Chondrocyte (in vitro differentiated cells): ENCODE measurements around the gene FBXW5. TPM values are rescaled to one million over a fixed set of nuclear protein-coding genes. Genes with fewer than 3 reads are reported as not detected.
A peak's percentile ranks its signal among the peaks of the same experiment; 100 is the strongest.

Experiments used
- DNase-seq: peaks from one replicate; pipeline ENCODE4 v3.0.0; 2021; ENCODE audit warnings: mixed read lengths, low spot score
- H3K27ac Mint-ChIP-seq: one replicate; pipeline ENCODE4 v1.8.0; 2021; ENCODE audit warnings: mild to moderate bottlenecking, moderate library complexity, mixed read lengths; ENCODE audit not compliant: unreplicated experiment
- H3K27me3 Mint-ChIP-seq: 2 replicates; pipeline ENCODE4 v1.8.0; 2021; ENCODE audit warnings: low read depth, mixed read lengths
- H3K36me3 Mint-ChIP-seq: 2 replicates; pipeline ENCODE4 v1.8.0; 2021; ENCODE audit warnings: low read depth, mixed read lengths
- H3K4me1 Mint-ChIP-seq: 2 replicates; pipeline ENCODE4 v1.8.0; 2021; ENCODE audit warnings: low read depth, mild to moderate bottlenecking, mixed read lengths
- H3K4me3 Mint-ChIP-seq: one replicate; pipeline ENCODE4 v1.8.0; 2021; ENCODE audit warnings: mild to moderate bottlenecking, moderate library complexity, mixed read lengths; ENCODE audit not compliant: unreplicated experiment
- H3K9me3 Mint-ChIP-seq: 2 replicates; pipeline ENCODE4 v1.8.0; 2021; ENCODE audit warnings: low read depth, mixed read lengths
- CTCF ChIP-seq: fragments of 200-600 bp; sonication (generic); IDR thresholded peaks from 2 replicates; pipeline ENCODE4 v1.5.0; 2021; ENCODE audit warnings: antibody characterized with exemption, mild to moderate bottlenecking, moderate library complexity
- total RNA-seq: library from RNA; stranded (reverse); gene quantifications from 3 replicates; pipeline ENCODE4 v1.2.1, GENCODE V29; 2021

The FBXW5 gene
- total RNA-seq, 1 donor from 2014 or later = 87.5 TPM

- H3K4me3 Mint-ChIP-seq = no peak overlapping the region
- H3K4me1 Mint-ChIP-seq = peaks cover 3% of the 10 kb centered on the region
- no peak for TF ChIP-seq CTCF
- H3K27ac Mint-ChIP-seq = no peak overlapping the region
- no peaks in the 10 kb centered on the region for H3K27me3 Mint-ChIP-seq
- peak; percentile 81 for DNase-seq
- H3K36me3 Mint-ChIP-seq = peaks cover 12% of the 10 kb centered on the region
- peaks cover 2% of the 10 kb centered on the region for H3K9me3 Mint-ChIP-seq
These were observed 5.0 kb downstream of the FBXW5 start for GRCh38 chr9:136939431-136939995.

- no peaks in the 10 kb centered on the region for H3K27me3 Mint-ChIP-seq
- no peak overlapping the region for H3K4me3 Mint-ChIP-seq
- H3K4me1 Mint-ChIP-seq = no peaks in the 10 kb centered on the region
- H3K36me3 Mint-ChIP-seq = peaks cover 18% of the 10 kb centered on the region
- no peak for TF ChIP-seq CTCF
- H3K27ac Mint-ChIP-seq = no peak overlapping the region
- peak; percentile 79 for DNase-seq
- H3K9me3 Mint-ChIP-seq = peaks cover 6% of the 10 kb centered on the region
These were observed 7.1 kb downstream of the FBXW5 start for GRCh38 chr9:136937186-136938001.

- DNase-seq = no peak
- H3K4me3 Mint-ChIP-seq = no peak overlapping the region
- no peaks in the 10 kb centered on the region for H3K4me1 Mint-ChIP-seq
- H3K27ac Mint-ChIP-seq = no peak overlapping the region
- no peak for TF ChIP-seq CTCF
- peaks cover 16% of the 10 kb centered on the region for H3K36me3 Mint-ChIP-seq
- H3K27me3 Mint-ChIP-seq = no peaks in the 10 kb centered on the region
- peaks cover 6% of the 10 kb centered on the region for H3K9me3 Mint-ChIP-seq
These were observed 7.8 kb downstream of the FBXW5 start for GRCh38 chr9:136936645-136937170.

GRCh38 chr9:136935651-136936050 is 8.9 kb downstream of the FBXW5 start:
- H3K36me3 Mint-ChIP-seq = peaks cover 13% of the 10 kb centered on the region
- H3K27ac Mint-ChIP-seq = no peak overlapping the region
- peaks cover 6% of the 10 kb centered on the region for H3K9me3 Mint-ChIP-seq
- no peak for TF ChIP-seq CTCF
- no peak overlapping the region for H3K4me3 Mint-ChIP-seq
- DNase-seq = no peak
- H3K4me1 Mint-ChIP-seq = no peaks in the 10 kb centered on the region
- H3K27me3 Mint-ChIP-seq = no peaks in the 10 kb centered on the region

- Mint-ChIP-seq H3K9me3 (peaks cover 6% of the 10 kb centered on the region), H3K36me3 (peaks cover 12% of the 10 kb centered on the region), H3K4me1 (no peaks in the 10 kb centered on the region), H3K27me3 (no peaks in the 10 kb centered on the region), H3K27ac (no peak overlapping the region), H3K4me3 (no peak overlapping the region)
- TF ChIP-seq CTCF = no peak
- DNase-seq = no peak
These were observed 10.3 kb downstream of the FBXW5 start for GRCh38 chr9:136934277-136934676.
